ENCODE measurements around the gene OR2F2.

Gene OR2F2

GRCh38 chr7:143910473-143911248 is 24.4 kb upstream of the OR2F2 start:
- DNase-seq (ENCODE audit: low read depth), result no peak
- no peak overlapping the region for H3K4me3 ChIP-seq (ENCODE audit: low read depth, low read length)
- no peak for TF ChIP-seq CTCF (IDR thresholded peaks at IDR 0.05; ENCODE audit: control insufficient read depth, extremely low read depth, insufficient read depth)

DNA sequence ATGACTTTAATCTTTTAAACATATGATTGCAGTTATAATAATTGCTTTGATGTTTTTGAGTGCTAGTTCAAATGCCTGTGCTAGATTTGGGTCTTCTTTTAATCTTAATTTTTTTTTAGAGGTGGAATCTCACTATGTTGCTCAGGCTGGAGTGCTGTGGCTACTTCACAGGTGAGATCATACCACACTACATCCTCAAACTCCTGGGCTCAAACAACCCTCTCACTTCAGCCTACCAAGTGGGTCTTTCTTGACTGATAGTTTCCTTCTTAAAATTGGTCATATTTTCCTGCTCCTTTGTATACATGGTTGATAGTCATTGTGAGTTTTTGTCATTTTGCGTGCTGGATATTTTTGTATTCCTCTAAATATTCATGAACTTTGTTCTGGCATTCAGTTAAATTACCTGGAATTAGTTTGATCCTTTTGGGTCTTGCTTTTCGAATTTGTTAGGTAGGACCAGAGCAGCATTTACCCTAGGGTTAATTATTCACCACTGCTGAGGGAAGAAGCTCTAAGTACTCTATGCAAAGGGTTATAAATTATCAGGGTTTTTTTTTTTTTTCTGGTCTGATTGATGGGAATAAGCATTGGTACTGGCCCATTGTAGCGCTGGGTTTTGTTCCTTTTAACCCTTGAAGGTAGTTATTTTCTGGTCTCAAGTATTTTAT is 21.0 kb upstream of the OR2F2 start:
- no peak for TF ChIP-seq CTCF (IDR thresholded peaks at IDR 0.05; ENCODE audit: control insufficient read depth, extremely low read depth, insufficient read depth)
- H3K4me3 ChIP-seq (ENCODE audit: low read depth, low read length), result no peak overlapping the region
- no peak for DNase-seq (ENCODE audit: low read depth)

DNA sequence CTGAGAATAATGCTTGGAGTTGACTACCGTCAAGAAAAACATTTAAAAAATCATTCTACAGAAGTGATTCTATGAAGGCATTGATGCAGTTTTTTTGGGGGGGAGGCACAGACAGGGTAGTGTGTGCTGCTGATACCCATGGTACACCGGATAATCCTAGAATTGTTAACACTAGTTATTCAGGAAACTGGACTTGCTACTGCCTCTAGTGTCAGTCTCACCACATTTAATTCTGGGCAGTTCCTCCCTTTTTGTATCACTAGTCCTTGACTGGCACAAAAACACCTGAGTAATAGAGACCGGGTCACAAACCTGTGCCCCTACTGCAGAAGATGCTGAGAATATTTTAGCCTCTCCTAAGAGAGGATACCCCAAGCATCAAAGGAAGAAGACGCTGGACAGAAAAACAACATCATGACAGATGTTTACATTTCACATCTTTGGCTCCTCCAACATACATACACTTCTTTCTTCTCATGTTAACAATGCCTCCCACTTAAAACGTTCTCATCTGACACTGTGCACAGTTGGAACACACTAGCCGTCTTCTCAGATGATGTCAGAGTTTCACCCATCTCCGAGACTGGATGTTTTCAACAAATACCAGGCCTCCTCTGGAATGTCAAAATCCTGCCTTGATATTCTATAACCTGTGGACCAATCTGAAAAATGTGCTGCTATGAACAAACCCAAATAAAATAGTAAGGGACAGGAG is 19.9 kb upstream of the OR2F2 start:
- DNase-seq (ENCODE audit: low read depth), result no peak
- TF ChIP-seq CTCF (IDR thresholded peaks at IDR 0.05; ENCODE audit: control insufficient read depth, extremely low read depth, insufficient read depth), result no peak
- H3K4me3 ChIP-seq (ENCODE audit: low read depth, low read length), result no peak overlapping the region

- H3K4me3 ChIP-seq (ENCODE audit: low read depth, low read length), result no peak overlapping the region
- no peak for DNase-seq (ENCODE audit: low read depth)
- TF ChIP-seq CTCF (IDR thresholded peaks at IDR 0.05; ENCODE audit: control insufficient read depth, extremely low read depth, insufficient read depth), result no peak
Measured at GRCh38 chr7:143924851-143925250, 10.2 kb upstream of the OR2F2 start.

- H3K4me3 ChIP-seq (ENCODE audit: low read depth, low read length), result no peak overlapping the region
- no peak for DNase-seq (ENCODE audit: low read depth)
- no peak for TF ChIP-seq CTCF (IDR thresholded peaks at IDR 0.05; ENCODE audit: control insufficient read depth, extremely low read depth, insufficient read depth)
Measured at GRCh38 chr7:143929224-143929920, 5.7 kb upstream of the OR2F2 start.

DNA sequence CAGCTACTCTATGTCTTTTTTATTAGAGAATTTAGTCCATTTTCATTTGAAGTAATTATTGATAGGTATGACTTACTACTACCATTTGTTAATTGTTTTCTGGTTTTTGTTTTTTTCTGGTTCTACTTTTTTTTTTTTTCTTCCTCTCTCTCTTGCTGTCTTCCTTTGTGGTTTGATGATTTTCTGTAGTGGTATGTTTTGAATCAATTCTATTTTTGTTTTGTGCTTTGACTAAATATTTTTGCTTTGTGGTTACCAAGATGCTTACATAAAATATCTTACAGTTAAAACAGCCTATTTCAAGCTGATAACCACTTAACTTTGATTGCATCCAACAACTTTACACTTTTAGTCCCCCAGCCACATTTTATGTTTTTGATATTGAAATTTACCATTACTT is 3.3 kb upstream of the OR2F2 start:
- TF ChIP-seq CTCF (IDR thresholded peaks at IDR 0.05; ENCODE audit: control insufficient read depth, extremely low read depth, insufficient read depth), result no peak
- DNase-seq (ENCODE audit: low read depth), result no peak
- H3K4me3 ChIP-seq (ENCODE audit: low read depth, low read length), result no peak overlapping the region

Data from LNCaP clone FGC (cell line).